Activated CD4-positive, alpha-beta T cell treated with anti-CD3 and anti-CD28 coated beads, Interleukin-2, amount 10 ng/mL, durations not matched to agents 24 days and 14 days (primary cell): ENCODE results near the gene PRDM16. TPM values are rescaled to one million over a fixed set of nuclear protein-coding genes. Genes with fewer than 3 reads are reported as not detected.

Experiments used
- DNase-seq: peaks from one replicate; pipeline ENCODE4 v3.0.0; 2022
- H3K27ac Mint-ChIP-seq: one replicate; pipeline ENCODE4 v1.8.0; 2022; ENCODE audit warnings: mild to moderate bottlenecking, mixed read lengths
- H3K27me3 Mint-ChIP-seq: one replicate; pipeline ENCODE4 v1.8.0; 2022; ENCODE audit warnings: mixed read lengths
- H3K36me3 Mint-ChIP-seq: one replicate; pipeline ENCODE4 v1.8.0; 2022; ENCODE audit warnings: low read depth, mild to moderate bottlenecking, mixed read lengths
- H3K4me1 Mint-ChIP-seq: one replicate; pipeline ENCODE4 v1.8.0; 2021; ENCODE audit warnings: mixed read lengths
- H3K4me3 Mint-ChIP-seq: one replicate; pipeline ENCODE4 v1.8.0; 2022; ENCODE audit warnings: mild to moderate bottlenecking, moderate library complexity, mixed read lengths
- H3K9me3 Mint-ChIP-seq: one replicate; pipeline ENCODE4 v1.8.0; 2021; ENCODE audit warnings: mixed read lengths
- intact Hi-C: fragments of 100-400 bp; cut with micrococcal nuclease; formaldehyde crosslinking; loops from one replicate; pipeline ENCODE4 v1.15.1; 2023
- total RNA-seq: library from RNA; stranded (reverse); gene quantifications from 2 replicates; pipeline ENCODE4 v1.2.3, GENCODE V29; 2022

The PRDM16 gene
- total RNA-seq, 1 donor from 2014 or later, result not detected

DNA sequence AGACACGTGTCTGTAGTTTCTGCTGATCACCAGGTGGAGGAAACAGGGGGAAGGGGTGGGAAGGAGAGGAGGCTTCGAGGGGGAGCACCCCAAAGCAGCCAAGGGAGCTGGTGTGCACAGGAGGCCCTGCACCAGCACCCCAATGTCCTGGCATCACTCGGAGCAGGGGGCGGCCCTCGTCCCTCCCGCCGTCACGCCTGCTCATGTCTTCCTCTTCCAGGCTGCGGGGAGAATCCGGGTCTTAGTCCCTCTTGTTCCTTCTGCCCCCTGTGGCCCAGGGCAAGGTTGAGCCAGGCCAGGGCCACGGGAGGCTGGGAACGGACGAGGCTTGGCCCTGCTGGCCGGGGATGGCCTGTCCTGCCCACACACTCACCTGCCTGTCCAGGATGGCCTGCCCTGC, 364.1 kb downstream of the PRDM16 start:
- Mint-ChIP-seq H3K9me3 (no peaks in the 10 kb centered on the region), H3K27me3 (no peaks in the 10 kb centered on the region), H3K36me3 (no peaks in the 10 kb centered on the region), H3K27ac (no peak overlapping the region), H3K4me1 (no peaks in the 10 kb centered on the region), H3K4me3 (no peak overlapping the region)
- intact Hi-C loops, result no loop called here
- no peak for DNase-seq

GRCh38 chr1:3433596-3434320, 364.8 kb downstream of the PRDM16 start:
- Mint-ChIP-seq H3K36me3 (no peaks in the 10 kb centered on the region), H3K4me1 (no peaks in the 10 kb centered on the region), H3K27me3 (no peaks in the 10 kb centered on the region), H3K27ac (no peak overlapping the region), H3K9me3 (no peaks in the 10 kb centered on the region), H3K4me3 (no peak overlapping the region)
- DNase-seq, result no peak
- intact Hi-C loops, result no loop called here

- intact Hi-C loops, result no loop called here
- Mint-ChIP-seq H3K9me3 (no peaks in the 10 kb centered on the region), H3K36me3 (no peaks in the 10 kb centered on the region), H3K4me1 (no peaks in the 10 kb centered on the region), H3K4me3 (no peak overlapping the region), H3K27me3 (no peaks in the 10 kb centered on the region), H3K27ac (no peak overlapping the region)
- no peak for DNase-seq
These were observed 365.6 kb downstream of the PRDM16 start for GRCh38 chr1:3434406-3435110.

DNA sequence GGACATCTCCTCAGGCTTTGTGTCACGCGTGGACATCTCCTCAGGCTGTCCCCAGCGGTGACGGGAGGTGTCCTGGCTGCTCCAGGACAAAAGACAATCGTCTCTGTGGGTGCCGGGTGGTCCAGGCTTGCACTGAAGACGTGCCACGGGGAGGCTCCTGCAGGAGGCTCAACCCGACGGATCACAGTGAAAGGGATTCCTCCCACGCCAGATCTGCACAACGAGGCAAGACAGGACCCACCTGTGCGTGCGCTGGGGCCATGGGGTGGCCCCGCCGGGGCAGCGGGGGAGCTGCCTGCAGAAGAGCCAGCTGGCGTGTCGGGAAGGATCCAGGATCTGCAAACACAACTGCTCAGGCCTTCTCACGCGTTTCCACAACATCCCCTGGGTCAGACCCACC, 366.7 kb downstream of the PRDM16 start:
- Mint-ChIP-seq H3K27me3 (no peaks in the 10 kb centered on the region), H3K27ac (no peak overlapping the region), H3K4me1 (no peaks in the 10 kb centered on the region), H3K9me3 (no peaks in the 10 kb centered on the region), H3K36me3 (no peaks in the 10 kb centered on the region), H3K4me3 (no peak overlapping the region)
- intact Hi-C loops, result no loop called here
- DNase-seq, result no peak

DNA sequence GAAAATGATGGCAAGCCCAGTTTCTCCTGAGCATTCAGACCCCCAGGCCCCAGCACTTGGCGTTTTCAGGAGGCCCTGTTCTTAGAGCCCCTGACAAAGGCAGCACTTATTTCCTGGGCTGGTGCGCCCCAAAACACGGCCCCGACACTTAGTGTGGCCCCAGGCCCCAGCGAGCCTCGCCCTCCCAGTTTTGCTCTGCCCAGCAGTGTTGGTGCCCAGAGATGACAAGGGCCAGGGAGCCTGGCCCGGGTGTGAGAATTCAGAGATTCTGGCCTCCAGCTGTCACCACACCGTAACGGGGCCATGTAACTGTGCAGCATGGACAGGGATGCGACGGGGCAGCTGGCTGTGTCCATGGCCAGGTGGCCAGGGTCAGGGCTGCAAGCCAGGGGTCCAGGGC, 367.4 kb downstream of the PRDM16 start:
- no peak for DNase-seq
- Mint-ChIP-seq H3K27me3 (no peaks in the 10 kb centered on the region), H3K4me1 (no peaks in the 10 kb centered on the region), H3K36me3 (no peaks in the 10 kb centered on the region), H3K9me3 (no peaks in the 10 kb centered on the region), H3K27ac (no peak overlapping the region), H3K4me3 (no peak overlapping the region)
- intact Hi-C loops, result no loop called here

DNA sequence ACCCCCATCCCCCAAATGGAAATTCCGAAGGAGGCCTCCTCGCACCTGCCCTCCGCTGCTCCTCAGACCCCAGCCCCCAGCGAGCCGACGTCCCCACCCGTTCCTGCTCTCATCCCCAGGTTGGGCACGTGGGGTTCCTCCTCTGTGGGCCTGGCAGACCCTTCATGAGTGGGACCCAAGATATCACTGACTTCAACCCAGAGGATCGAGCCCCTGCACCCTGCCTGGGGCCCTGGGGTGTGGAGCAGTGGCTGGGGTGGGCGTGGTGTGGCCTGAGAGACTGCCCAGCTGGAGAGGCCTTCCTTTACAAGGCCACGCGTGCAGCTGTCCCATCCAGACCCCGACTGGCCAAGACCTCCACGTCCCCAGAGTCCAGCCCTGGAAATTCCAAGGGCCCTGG, 367.9 kb downstream of the PRDM16 start:
- H3K4me1 Mint-ChIP-seq, result no peaks in the 10 kb centered on the region
- H3K4me3 Mint-ChIP-seq, result no peak overlapping the region
- H3K9me3 Mint-ChIP-seq, result no peaks in the 10 kb centered on the region
- intact Hi-C loops, result no loop called here
- no peaks in the 10 kb centered on the region for H3K36me3 Mint-ChIP-seq
- no peaks in the 10 kb centered on the region for H3K27me3 Mint-ChIP-seq
- no peak overlapping the region for H3K27ac Mint-ChIP-seq
- DNase-seq, result no peak

GRCh38 chr1:3438661-3439180, 369.7 kb downstream of the PRDM16 start:
- Mint-ChIP-seq H3K9me3 (no peaks in the 10 kb centered on the region), H3K27ac (no peak overlapping the region), H3K4me1 (no peaks in the 10 kb centered on the region), H3K4me3 (no peak overlapping the region), H3K27me3 (no peaks in the 10 kb centered on the region), H3K36me3 (no peaks in the 10 kb centered on the region)
- no peak for DNase-seq
- intact Hi-C loops, result no loop called here

GRCh38 chr1:3439346-3440299, 370.6 kb downstream of the PRDM16 start:
- no peaks in the 10 kb centered on the region for H3K4me1 Mint-ChIP-seq
- H3K9me3 Mint-ChIP-seq, result no peaks in the 10 kb centered on the region
- no peaks in the 10 kb centered on the region for H3K27me3 Mint-ChIP-seq
- intact Hi-C loops, result no loop called here
- no peak overlapping the region for H3K27ac Mint-ChIP-seq
- no peak for DNase-seq
- no peak overlapping the region for H3K4me3 Mint-ChIP-seq
- no peaks in the 10 kb centered on the region for H3K36me3 Mint-ChIP-seq

DNA sequence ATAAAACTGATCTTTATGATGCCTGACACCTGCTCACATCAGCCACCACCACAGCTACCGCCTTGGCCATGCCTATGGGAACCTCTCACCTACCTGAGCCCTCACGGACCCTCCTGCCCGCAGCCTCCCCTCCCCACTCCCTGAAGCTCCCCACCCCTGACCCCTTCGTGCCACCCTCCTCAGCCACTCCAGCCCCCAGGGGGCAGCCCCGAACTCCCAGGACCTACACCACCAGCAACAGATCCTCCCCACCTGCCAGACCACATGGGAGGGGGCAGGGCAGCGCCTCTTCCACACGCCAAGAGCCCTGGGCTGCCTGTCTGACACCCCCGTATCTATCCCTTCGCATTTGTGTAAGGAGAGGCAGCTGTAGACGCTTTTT, 371.3 kb downstream of the PRDM16 start:
- Mint-ChIP-seq H3K9me3 (no peaks in the 10 kb centered on the region), H3K27ac (no peak overlapping the region), H3K4me3 (no peak overlapping the region), H3K4me1 (no peaks in the 10 kb centered on the region), H3K27me3 (no peaks in the 10 kb centered on the region), H3K36me3 (no peaks in the 10 kb centered on the region)
- no peak for DNase-seq
- intact Hi-C loops, result no loop called here

GRCh38 chr1:3440711-3441409, 371.9 kb downstream of the PRDM16 start:
- no peaks in the 10 kb centered on the region for H3K4me1 Mint-ChIP-seq
- no peaks in the 10 kb centered on the region for H3K27me3 Mint-ChIP-seq
- no peak overlapping the region for H3K27ac Mint-ChIP-seq
- DNase-seq, result no peak
- H3K36me3 Mint-ChIP-seq, result no peaks in the 10 kb centered on the region
- intact Hi-C loops, result no loop called here
- no peak overlapping the region for H3K4me3 Mint-ChIP-seq
- H3K9me3 Mint-ChIP-seq, result no peaks in the 10 kb centered on the region

GRCh38 chr1:3441410-3441847, 372.4 kb downstream of the PRDM16 start:
- Mint-ChIP-seq H3K4me1 (no peaks in the 10 kb centered on the region), H3K27me3 (no peaks in the 10 kb centered on the region), H3K4me3 (no peak overlapping the region), H3K9me3 (no peaks in the 10 kb centered on the region), H3K27ac (no peak overlapping the region), H3K36me3 (no peaks in the 10 kb centered on the region)
- intact Hi-C loops, result no loop called here
- DNase-seq, result no peak

DNA sequence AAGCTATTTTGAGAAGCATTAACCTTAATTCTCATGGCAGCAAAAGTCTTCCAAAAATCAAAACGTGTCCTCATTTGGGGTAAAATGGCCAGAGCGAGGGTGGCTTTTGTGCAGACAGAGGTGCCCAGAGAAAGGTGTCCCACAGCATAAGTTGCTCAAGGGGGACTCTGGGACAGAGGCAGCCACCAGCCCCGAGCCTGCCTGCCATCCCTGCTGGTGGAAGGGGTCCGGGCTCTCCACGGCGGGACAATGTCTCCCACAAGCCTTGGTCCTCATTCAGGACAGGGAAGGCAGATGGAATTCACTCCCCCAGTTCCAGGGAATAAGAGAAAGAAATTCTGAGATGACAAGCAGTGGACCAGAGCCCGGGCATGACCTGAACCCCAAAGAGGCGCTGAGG, 372.9 kb downstream of the PRDM16 start:
- H3K27ac Mint-ChIP-seq, result no peak overlapping the region

DNA sequence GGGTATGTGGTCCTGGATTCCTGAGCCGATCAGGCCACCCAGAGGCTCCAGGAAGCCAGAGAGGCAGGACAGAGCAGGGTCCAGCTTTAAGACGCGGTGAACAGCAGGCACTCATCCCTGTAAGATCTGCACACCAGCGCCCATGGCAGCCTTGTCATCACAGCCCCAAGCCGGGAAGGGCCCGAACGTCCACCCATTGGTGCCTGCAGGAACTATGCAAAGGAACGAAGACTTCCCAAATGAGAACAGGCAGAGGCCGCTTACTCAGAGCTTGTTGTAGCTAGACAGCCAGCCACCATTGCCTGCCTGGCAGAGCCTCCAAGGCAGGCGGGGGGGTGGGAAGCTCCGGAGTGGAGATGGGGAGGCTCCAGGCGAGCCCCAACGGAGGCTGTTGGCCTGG, 373.3 kb downstream of the PRDM16 start:
- intact Hi-C loops, result no loop called here

More for the DNA sequence above, 372.9 kb downstream of the PRDM16 start:
- no peaks in the 10 kb centered on the region for H3K9me3 Mint-ChIP-seq
- H3K27me3 Mint-ChIP-seq, result no peaks in the 10 kb centered on the region
- no peak for DNase-seq
- no peak overlapping the region for H3K4me3 Mint-ChIP-seq
- H3K36me3 Mint-ChIP-seq, result no peaks in the 10 kb centered on the region
- no peaks in the 10 kb centered on the region for H3K4me1 Mint-ChIP-seq
- intact Hi-C loops, result no loop called here

More for the DNA sequence above, 373.3 kb downstream of the PRDM16 start:
- no peak for DNase-seq
- no peaks in the 10 kb centered on the region for H3K27me3 Mint-ChIP-seq
- H3K9me3 Mint-ChIP-seq, result no peaks in the 10 kb centered on the region
- no peak overlapping the region for H3K4me3 Mint-ChIP-seq
- no peaks in the 10 kb centered on the region for H3K4me1 Mint-ChIP-seq
- H3K27ac Mint-ChIP-seq, result no peak overlapping the region
- no peaks in the 10 kb centered on the region for H3K36me3 Mint-ChIP-seq
